Left ventricle myocardium inferior (tissue), 1 donor: ENCODE measurements around the gene ZNF831. TPM values are rescaled to one million over a fixed set of nuclear protein-coding genes. Genes with fewer than 3 reads are reported as not detected.
A peak's percentile ranks its signal among the peaks of the same experiment; 100 is the strongest.

ENCODE experiments used
- DNase-seq: peaks from one replicate; pipeline ENCODE4 v3.0.0-alpha.2; 2020
- H3K27ac ChIP-seq: fragments of 200-600 bp; replicated peaks from 2 replicates; pipeline ENCODE4 v1.8.0; 2021
- H3K27me3 ChIP-seq: fragments of 200-600 bp; 2 replicates; pipeline ENCODE4 v1.8.0; 2021; ENCODE audit warnings: low read depth
- H3K36me3 ChIP-seq: fragments of 200-600 bp; 2 replicates; pipeline ENCODE4 v1.8.0; 2021
- H3K4me1 ChIP-seq: fragments of 200-600 bp; 2 replicates; pipeline ENCODE4 v1.8.0; 2021
- H3K4me3 ChIP-seq: fragments of 200-600 bp; 2 replicates; pipeline ENCODE4 v1.8.0; 2021; ENCODE audit warnings: mild to moderate bottlenecking, moderate library complexity
- H3K9me3 ChIP-seq: fragments of 200-600 bp; replicated peaks from 2 replicates; pipeline ENCODE4 v1.8.0; 2021
- intact Hi-C: fragments of 100-400 bp; cut with micrococcal nuclease; formaldehyde crosslinking; loops from one replicate; pipeline ENCODE4 v1.11.0; 2022
- total RNA-seq: library from RNA; stranded (reverse); fragmentation: NEBNext Ultra II Directional; extraction: Animal tissue kit (Norgen Biotek cat#: 25700); gene quantifications from one replicate; pipeline ENCODE4 v1.2.1, GENCODE V29; 2021
- TF ChIP-seq, protein P1 (sequence below): fragments of 200-600 bp; IDR thresholded peaks from 2 replicates; pipeline ENCODE4 v1.8.0; 2021; ENCODE audit warnings: antibody characterized with exemption, mild to moderate bottlenecking, borderline replicate concordance
- donor health status: DM: no; HTN: yes; CAD: no; lungs with severe emphysema.

The ZNF831 gene
- total RNA-seq, 1 donor from 2014 or later, result 0.05 TPM

DNA sequence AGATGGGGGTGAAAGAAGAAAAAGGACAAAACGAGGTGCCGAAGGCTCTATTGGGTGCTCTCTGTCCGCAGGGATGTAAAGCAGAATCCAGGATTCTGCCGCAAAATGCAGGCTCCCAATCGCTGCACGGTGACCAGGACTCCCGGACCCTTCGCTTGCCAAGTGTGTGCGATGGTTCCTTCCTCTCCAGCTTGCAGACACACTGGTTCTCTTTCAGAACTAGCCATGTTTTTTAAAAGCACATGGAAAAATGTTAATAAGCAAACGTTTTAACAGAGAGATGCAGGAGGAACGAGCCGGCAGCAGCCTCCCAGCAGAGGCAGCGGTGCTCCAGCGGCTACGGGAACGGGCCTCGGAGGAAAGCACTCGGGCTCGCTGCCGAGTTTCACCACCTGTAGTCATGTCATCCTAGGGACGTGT lies 59.6 kb downstream of the ZNF831 start:
- H3K4me3 ChIP-seq, result peak overlapping the region; percentile 71
- peaks cover 4% of the 10 kb centered on the region for H3K9me3 ChIP-seq
- TF ChIP-seq, protein P1, sequence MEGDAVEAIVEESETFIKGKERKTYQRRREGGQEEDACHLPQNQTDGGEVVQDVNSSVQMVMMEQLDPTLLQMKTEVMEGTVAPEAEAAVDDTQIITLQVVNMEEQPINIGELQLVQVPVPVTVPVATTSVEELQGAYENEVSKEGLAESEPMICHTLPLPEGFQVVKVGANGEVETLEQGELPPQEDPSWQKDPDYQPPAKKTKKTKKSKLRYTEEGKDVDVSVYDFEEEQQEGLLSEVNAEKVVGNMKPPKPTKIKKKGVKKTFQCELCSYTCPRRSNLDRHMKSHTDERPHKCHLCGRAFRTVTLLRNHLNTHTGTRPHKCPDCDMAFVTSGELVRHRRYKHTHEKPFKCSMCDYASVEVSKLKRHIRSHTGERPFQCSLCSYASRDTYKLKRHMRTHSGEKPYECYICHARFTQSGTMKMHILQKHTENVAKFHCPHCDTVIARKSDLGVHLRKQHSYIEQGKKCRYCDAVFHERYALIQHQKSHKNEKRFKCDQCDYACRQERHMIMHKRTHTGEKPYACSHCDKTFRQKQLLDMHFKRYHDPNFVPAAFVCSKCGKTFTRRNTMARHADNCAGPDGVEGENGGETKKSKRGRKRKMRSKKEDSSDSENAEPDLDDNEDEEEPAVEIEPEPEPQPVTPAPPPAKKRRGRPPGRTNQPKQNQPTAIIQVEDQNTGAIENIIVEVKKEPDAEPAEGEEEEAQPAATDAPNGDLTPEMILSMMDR, result no peak
- no peak overlapping the region for H3K27ac ChIP-seq
- peaks cover 59% of the 10 kb centered on the region for H3K27me3 ChIP-seq
- H3K36me3 ChIP-seq, result no peaks in the 10 kb centered on the region
- H3K4me1 ChIP-seq, result peaks cover 24% of the 10 kb centered on the region
- intact Hi-C loops, result loop anchor here (5.0 kb wide), 2 partner anchors 136 to 356 kb away; no protein-coding TSS in a partner anchor
- DNase-seq, result no peak

DNA sequence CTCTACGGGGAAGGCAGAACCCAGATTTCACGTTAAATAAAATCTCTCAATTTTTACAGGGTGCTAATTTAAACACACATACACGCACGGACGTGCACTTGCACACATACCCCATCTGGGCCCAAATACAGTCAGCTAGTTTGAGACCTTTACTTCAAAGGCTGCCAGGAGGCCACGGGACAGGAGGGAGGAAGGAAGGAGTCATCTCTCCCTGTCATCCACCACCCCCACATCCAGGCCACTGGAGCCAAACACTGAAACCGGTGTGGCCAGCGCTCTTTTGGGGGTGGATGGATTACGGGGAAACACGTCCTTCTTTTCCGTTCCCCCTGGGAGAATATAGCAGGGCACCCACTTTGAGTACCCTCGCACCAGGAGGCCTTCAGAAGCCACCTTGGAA lies 60.1 kb downstream of the ZNF831 start:
- TF ChIP-seq, protein P1, result no peak
- H3K27me3 ChIP-seq, result peaks cover 65% of the 10 kb centered on the region

DNA sequence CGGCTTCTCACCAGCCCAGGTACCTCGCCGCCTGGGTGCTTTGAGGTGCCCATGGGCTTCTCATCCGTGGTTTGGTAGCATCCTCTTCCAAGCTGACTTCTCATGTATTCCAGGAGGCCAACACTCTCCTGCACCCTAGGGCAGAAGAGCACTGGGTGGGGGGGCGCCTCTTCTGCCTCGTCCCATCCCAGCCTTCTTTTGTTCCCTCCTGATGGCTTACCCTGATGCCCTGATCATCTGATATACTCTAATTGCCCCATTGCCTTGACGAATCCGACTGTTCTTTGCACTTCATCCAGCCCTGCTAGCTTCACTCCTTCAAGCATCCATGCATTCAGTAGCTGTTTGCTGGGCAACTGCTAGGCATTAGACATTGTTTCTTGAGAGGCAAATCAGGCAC lies 60.6 kb downstream of the ZNF831 start:
- Histone ChIP-seq H3K9me3 (peaks cover 7% of the 10 kb centered on the region), H3K27me3 (peaks cover 70% of the 10 kb centered on the region), H3K36me3 (no peaks in the 10 kb centered on the region), H3K4me1 (peaks cover 24% of the 10 kb centered on the region), H3K27ac (no peak overlapping the region), H3K4me3 (no peak overlapping the region)
- TF ChIP-seq, protein P1, result no peak
- intact Hi-C loops, result loop anchor here (5.0 kb wide), 2 partner anchors 137 to 357 kb away; no protein-coding TSS in a partner anchor
- no peak for DNase-seq

More for the DNA sequence above, 60.1 kb downstream of the ZNF831 start:
- DNase-seq, result no peak
- Histone ChIP-seq H3K4me3 (no peak overlapping the region), H3K27ac (no peak overlapping the region), H3K4me1 (peaks cover 24% of the 10 kb centered on the region), H3K9me3 (peaks cover 7% of the 10 kb centered on the region), H3K36me3 (no peaks in the 10 kb centered on the region)
- intact Hi-C loops, result loop anchor here (5.0 kb wide), 2 partner anchors 136 to 356 kb away; no protein-coding TSS in a partner anchor

DNA sequence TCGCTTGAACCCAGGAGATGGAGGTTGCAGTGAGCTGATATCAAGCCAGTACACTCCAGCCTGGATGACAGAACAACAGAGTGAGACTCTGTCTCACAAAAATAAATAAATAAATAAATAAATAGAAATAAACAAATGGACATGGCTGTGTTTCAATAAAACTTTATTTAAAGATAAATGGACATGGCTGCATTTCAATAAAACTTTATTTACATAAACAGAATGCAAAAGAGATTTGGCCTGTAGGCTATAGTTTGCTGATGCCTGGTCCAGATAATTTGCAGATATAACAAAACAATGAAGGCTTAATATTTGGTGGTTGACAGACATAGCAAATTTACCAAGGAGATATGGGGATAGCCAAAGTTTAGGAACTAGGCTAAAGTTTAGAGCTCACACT lies 66.8 kb downstream of the ZNF831 start:
- Histone ChIP-seq H3K27me3 (peaks cover 92% of the 10 kb centered on the region), H3K4me3 (no peak overlapping the region), H3K9me3 (peaks cover 7% of the 10 kb centered on the region), H3K27ac (no peak overlapping the region), H3K36me3 (no peaks in the 10 kb centered on the region), H3K4me1 (no peaks in the 10 kb centered on the region)
- no peak for DNase-seq
- TF ChIP-seq, protein P1, result no peak
- intact Hi-C loops, result no loop called here

DNA sequence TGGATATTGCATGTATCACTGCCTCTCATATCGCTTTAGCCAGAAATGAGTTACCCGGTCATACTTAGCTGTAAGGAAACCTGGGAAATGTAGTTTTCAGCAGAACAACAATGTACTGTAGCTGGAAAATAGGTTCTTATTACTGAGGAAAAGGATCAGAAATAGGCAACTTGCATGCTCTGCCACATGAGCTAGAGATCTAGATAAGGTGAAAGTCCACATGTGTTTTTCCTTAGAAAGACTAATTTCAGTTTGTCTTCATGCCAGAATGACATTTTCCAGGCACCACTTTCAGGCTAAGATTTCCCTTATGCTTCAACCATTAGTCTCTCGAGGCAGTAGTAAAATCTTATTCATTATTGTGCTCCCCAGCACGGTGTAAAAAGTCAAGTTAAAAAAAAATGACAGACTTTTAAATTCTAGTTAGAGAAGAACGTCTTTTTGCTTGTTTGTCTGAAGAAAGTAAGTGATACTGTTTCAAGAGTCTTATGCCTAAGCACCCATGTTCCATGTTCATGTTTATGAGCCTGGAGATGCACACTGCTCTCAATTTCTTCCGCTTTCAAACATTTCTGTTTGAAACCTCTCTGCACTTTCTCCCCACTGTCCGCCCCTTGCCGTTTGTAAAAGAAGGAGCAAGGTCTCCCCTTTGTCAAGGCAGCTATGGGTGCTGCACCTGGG lies 67.6 kb downstream of the ZNF831 start:
- H3K9me3 ChIP-seq, result peaks cover 7% of the 10 kb centered on the region
- TF ChIP-seq, protein P1, result no peak
- intact Hi-C loops, result no loop called here
- no peaks in the 10 kb centered on the region for H3K4me1 ChIP-seq
- no peaks in the 10 kb centered on the region for H3K36me3 ChIP-seq
- H3K27me3 ChIP-seq, result peaks cover 92% of the 10 kb centered on the region
- DNase-seq, result no peak
- no peak overlapping the region for H3K27ac ChIP-seq
- no peak overlapping the region for H3K4me3 ChIP-seq
